ENCODE results near the gene MAFB. TPM values are rescaled to one million over a fixed set of nuclear protein-coding genes. Genes with fewer than 3 reads are reported as not detected.
"Not testable (repeated sequence)": the region's sequence is repeated elsewhere in the genome, so short reads cannot be mapped to it uniquely, and the experiment has no call there.

MAFB gene
- total RNA-seq: 19.5 TPM

DNA sequence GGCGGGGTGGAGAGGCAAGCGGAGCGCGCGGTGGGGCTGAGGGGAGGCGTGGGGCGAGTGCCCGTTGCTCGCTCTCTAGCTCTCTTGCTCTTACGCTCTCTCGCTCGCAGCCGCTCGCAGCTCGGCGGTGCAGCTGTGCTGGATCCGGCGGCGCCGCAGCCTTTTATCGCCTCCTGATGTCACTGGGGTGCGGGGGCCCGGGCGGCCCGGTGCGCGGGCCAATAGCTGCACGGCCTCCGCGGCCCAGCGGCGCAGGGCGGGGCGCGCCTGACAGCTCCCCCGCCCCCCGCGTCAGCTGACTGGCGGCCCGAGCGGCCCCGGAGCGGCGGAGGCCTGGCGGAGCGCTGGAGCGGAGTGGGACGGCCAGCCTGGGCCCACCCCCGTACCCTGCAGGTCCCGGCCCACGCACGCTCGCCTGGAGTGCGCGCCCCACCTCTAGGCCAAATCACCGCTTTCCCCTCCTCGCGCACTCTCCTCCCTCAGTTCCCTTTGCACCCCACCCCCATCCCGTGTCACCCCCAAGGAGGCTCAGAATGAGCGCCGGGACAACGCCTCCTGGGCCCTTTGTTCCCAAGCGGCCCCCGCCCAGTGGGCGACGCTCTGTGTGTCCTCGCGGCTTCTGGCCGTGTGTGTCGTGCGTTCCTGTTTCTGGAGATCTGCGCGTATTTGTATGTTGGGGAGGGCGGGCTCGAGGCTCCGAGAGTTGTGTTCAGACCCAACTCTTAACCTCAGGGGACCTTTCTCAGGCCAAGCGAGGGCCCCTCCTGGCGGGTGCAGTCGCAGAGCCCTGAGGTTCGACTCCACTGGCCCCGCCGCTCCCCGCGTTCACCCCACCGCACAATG, at the start of gene MAFB:
Gene MAFB, minus strand, starts transcription at position 137 of the 843 bp plus-strand sequence. CDS start 386 bp downstream, outside the sequence.
- DNase-seq: peak; percentile 96

DNA sequence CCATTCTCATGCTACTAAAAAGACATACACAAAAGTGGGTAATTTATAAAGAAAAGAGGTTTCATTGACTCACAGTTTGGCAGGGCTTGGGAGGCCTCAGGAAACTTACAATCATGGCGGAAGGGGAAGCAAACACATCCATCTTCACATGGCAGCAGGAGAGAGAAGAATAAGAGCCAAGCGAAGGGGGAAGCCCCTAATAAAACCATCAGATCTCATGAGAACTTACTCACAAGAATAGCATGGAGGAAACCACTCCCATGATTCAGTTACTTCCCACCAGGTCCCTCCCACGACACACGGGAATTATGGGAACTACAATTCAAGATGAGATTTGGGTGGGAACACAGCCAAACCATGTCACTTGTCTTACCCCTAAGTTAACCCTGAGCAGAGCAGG, 47.4 kb upstream of the MAFB start:
- DNase-seq: not testable (repeated sequence)

DNA sequence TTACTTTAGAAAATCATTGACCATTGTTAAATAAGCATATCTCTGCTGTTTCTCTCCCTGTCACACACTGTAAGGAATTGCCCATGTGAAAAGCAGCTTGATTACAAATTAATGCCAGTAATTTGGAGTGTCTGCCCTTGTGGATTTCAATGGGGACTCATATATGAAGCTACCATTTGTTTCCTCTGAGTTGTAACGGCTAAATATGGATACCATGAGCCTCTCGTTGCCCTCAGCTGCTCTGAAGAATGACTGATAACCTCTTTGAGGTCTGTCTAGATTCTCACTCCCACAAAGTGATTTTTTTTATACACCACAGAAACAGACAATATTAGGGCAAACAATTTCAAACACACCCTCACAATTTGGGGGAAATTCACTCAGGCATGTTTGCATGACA, 40.0 kb upstream of the MAFB start:
- no peak for DNase-seq

DNA sequence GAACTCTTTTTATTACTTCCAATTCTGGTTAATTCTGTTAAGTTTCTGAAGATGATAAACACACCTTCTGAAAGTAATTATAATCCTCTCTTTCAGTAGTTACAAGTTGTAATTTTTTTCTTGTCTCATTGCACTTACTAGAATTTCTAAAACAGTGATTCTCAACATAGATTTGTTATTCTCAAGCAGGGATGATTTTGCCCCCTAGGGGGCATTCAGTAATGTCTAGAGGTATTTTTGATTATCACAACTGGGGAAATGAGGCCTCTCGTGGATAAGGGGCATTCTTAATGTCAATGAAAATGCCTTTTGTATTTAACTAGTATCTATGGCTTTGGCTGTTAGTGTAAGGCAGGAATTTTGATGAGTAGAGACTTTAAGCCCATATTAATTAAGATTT, 39.4 kb upstream of the MAFB start:
- no peak for DNase-seq

DNA sequence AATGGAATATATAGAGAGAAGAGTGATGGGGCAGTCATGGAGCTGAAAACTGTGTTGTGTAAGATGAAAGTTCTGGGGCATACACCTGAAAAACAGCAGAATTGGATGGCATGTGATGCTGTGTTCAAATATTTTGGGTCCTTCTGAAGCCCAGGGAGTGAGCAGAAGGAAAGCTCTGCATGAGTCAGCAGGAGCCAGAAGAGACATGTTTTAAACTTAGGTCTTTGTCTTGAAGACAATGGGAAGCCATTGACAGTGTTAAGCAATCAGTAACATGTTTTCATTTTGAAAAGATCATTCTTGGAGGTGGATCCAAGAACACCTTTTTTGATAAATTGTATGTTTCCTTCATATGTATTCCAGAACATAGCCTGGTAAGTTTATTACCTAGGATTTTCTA, 38.9 kb upstream of the MAFB start:
- no peak for DNase-seq

DNA sequence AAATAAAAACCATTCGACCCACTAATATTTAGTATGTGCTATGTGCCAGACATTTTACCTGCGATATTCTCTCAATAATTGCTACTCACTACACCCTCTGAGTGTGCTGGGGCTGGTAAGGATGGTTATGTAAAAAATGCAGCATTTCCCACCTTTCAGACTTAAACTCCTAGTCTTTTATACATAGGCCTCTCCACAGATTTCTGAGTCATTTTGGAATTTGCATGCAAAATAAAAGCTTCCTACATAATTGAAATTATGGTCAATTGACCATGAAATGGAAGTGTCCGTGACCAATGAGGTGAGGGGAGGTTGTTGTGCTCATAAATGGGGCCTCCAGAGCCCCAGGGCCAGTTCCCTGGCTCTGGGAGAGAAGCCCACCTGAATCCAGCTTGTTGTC, 37.7 kb upstream of the MAFB start:
- no peak for DNase-seq

DNA sequence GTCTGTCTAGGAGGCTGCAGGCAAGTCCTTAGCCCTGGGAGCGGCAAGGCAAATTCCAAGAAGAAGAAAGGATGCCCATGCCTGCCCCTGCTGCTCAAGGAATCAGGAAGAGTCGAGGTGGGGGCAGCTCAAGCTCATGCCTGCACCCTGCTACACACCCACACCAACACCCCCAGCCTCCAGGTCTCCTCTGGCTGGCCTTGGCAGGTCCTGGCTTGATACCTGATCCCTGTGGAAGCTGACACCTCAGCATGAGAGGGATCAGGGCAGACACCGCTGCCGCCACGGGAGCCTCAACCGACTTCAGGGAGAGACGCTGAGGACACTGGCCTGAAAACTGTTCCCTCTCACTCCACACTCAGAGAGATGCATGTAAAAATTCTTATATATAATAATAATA, 35.5 kb upstream of the MAFB start:
- DNase-seq: no peak

DNA sequence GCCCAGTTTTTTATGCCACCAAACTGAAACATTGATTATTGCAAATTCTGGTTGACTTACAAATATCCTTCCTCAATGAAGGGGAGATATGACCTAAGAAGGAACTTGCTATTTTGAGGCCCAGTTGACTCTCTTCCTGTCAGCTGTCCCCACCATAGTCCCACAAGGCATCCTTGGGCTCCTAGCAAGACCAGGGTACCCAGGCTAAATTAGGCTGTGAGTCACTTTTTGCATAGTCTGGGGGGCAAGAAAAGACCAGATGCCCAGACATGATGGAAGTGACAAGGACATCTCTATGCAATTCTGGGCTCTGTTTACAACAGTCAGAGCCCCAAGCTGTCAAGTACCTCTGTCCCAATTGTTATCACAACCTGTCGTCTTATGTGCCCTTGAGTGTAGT, 31.8 kb upstream of the MAFB start:
- no peak for DNase-seq

DNA sequence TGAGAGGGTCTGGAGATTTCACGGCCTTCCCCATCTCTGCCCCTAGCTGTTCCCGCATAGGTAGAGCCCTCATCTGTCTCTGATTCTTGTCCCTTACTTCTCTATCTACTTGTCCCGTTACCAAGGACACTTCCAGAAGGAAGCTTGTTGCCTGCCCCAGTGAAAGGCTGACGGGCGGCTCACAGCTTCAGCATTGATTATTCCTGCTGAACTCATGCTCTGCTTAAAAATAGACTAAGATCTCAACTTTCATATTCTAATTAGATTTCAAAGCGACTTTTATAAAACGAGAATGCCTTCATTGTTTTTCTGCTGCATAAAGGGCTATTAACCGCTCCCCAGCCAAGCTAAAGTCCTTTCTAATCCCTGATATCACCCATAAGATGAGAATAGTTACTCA, 31.1 kb upstream of the MAFB start:
- no peak for DNase-seq

DNA sequence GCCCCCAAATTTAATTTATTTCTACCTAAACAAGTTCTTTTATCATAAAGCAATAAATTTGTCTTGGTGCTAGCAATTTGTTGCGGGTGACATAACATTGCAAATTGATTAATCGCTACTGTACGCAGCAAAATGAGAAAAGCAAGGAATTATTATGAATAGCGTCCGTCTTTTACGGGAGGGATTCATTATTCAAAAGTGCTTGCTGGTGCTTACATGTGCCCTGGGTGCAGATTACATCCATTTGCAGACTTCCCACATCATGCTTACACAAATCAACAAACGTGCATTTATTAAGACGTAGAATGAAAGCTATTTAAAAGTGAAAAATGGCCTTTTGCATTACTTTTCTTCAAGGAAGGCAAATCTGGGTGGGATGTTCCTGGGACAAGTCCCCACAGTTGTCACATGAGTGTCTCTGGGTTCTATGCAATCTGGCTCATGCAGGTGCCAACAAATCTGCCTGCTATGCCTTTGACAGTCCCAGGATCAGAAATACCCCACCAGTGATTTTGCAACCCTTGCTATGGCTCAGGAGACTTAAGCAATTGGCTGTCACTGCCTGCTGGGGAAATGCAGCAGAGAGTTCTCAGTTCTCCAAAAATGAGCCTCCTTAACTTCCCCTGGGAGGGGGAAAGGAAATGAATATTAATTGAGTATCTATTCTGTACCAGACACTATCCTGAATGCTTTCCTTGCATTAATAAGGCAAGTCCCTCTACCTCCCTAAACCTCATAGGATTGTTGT, 30.1 kb upstream of the MAFB start:
- no peak for DNase-seq

DNA sequence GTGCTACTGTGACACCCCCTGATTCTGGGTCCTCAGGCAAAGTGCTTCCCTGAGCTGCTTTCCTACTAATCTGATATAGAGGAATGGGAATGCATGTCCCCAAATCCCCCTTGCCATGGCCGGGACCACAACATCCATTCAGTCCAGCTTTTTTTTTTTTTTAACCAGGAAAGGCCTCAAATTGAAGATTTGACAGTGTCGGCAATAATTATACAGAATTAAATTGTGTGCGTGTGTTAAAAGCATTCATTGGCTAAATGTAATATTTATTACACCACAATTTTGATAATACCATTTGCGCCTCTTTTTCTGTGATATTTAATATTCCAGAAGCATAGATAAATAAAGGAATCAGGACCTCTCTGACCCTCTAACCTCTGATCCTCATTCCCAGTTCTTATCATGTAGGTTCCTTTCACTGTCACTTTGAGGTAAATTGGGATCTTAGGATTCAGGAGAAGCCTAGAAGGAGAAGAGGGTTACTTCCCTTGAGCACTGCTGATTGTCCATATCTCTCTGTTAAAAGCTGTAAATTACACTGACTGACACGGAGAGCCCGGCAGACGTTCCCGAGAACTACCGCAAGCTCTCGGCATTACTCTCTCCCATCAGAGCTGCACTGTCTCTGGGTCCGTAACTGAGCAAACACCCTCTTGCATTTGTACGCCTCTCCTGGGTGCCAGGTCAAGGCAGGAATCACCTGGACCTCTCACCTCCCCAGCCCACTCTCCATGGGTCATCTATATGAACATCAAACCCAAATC, 29.4 kb upstream of the MAFB start:
- DNase-seq: no peak

DNA sequence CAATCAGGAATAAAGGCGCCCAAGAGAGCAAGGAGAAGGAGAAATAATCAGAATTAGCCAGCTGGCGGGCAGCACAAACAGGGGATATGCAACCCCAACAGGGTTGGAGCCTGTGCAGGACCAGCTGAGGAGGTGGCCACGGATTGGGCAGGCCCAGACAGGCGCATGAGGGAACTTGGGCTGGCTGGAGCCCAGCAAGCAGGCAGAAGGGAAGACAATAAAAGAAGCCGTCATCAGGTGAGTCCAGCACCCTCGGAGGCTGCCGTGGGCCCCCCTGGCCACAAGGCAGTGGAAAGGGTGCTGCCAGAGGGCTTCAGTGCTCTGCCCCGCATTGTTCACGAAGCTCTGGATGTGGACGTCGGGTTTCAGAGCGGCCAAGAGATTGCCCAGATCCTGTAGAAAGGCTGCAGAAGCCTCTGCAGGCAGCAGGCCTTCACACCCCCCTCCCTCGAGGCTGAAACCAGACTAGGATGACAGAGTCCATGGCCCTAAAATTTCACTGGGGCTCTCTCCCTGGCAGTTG, 28.4 kb upstream of the MAFB start:
- no peak for DNase-seq

DNA sequence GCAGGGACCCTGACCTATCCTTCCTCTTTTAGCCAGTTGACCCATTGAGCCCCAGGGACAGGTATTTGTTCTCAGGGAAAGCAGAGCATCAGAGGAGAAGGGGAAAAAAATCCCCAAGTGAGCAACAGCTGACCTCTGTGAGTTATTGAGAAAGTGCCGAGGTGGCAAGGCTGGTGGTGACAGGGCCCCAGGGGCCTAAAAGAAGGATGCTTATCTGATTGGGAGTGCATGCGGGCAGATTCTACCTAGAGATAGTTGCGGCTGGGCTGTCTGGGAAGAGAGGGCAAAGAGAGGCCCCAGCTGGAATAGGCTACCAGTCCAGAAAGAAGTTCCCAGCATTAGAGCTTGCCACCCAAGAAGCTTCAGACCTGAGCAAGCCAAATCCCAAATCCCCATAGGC, 26.5 kb upstream of the MAFB start:
- DNase-seq: no peak

DNA sequence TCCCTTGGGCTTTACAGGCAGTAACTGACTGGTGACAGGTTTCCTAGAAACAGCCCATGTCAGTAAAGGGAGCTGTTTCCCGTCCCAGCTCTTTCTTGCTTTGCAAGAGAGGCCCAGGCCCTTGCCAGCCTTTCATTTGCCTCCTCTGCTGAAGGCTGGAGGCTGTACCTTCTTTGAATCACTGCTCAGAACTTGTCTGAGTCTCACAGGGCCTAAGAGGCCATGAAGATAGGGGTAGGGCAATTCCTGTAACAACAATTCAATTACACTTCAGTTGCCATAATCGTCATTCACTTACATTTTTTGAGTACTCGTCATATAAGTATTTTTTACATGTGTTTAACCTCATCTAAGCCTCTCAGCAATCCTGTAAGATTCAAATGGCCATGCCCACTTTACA, 25.9 kb upstream of the MAFB start:
- no peak for DNase-seq

DNA sequence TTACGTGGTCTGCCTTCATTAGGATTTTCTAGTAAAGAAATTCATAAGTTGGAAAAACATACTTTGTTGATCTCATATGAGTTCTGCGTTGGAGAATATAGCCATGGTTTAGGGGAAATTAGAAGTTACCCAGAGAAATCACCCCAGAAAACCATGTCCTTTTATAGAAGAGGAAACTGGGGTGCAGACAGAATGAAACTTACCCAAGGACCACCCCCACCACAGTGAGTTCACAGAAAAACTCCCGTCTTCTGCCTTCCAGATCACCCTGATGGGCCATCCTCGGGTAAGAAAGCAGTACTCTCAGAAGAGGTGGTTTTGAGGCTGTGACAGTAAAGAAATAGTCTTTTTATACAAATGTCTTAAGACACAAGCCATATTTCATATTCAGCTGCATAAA, 25.1 kb upstream of the MAFB start:
- DNase-seq: no peak

DNA sequence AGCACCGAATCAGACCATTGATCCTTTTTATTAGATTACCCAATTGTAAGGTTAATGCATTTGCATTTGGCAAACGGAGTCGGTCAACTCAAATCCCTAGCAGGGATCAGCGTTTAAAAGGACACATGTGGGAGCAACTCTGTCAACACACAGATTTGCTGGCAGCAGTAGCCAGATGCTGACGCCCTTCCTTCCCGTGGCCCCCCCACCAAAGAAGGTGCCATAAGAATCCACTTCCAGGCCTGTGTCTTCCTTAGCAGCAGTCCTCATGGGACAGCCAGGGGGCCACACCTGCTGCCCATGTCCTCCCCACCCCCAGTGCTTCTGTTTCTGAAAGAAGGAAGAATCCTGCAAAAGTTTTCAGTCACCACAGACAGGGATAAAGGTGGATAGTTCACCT, 24.5 kb upstream of the MAFB start:
- no peak for DNase-seq

DNA sequence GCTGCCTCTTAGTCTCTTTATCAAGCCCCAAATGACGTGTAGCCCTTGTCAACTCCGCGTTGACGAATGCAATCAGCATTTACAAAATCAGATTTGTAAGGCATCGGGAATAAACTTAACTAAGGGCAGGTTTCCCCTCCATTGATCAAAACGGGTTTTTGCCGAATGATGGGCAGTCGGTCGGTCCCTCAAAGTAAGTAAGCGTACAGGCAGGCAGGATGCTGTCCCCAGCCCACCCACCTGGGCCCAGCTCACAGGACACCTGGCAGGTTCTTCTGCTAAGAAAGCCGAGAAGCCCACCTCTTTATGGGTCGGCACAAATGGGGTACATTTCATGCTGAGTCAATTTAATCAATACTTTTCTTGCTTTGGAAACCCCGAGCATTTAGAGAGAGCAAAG, 22.0 kb upstream of the MAFB start:
- no peak for DNase-seq

DNA sequence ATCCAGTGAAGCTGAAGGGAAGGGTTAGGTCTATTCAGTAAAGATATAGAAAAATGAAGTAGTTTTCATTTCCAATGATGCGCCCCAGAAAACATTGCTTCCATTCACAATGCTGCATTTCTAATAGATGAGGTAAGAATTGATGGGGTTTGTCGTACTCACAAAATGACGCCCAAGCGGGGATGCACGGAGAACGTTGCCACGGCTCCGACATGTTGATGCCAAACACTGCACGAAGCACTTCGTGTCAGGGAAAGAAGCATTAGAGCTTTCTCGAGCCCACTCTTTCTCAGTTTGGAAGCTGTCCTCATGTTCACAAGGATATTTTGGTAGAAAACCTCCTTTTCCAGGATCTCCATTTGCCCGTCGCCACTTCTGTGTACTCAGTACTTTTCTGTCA, 21.6 kb upstream of the MAFB start:
- DNase-seq: no peak

DNA sequence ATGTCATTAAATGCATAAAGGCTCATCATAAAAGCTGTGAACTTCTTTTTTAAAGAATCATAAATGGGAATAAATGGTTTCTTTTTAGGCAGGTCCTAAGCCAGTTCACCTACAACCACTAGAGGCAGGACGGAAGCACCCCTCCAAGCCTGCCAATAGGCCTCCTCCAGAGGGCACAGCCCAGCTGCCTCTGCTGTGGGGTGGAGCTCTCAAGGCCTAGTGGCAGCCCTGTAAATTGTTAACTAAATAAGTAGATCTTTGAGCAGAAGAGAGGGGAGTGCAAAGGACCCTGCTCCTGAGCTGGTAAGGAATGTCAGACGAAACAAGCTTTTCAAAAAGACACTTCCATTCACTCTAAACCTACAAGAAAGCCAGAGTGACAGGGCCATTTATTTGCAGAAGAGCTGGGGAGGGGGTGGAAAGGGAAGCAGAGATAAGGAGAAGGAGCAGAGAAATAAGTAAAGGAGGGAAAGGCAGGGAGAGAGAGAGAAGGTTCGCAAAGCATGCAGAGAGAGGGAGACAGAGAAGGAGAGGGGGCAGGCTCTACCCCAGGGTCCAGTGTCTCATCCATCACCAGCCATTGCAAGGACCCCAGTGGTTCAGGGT, 18.0 kb upstream of the MAFB start:
- DNase-seq: no peak

DNA sequence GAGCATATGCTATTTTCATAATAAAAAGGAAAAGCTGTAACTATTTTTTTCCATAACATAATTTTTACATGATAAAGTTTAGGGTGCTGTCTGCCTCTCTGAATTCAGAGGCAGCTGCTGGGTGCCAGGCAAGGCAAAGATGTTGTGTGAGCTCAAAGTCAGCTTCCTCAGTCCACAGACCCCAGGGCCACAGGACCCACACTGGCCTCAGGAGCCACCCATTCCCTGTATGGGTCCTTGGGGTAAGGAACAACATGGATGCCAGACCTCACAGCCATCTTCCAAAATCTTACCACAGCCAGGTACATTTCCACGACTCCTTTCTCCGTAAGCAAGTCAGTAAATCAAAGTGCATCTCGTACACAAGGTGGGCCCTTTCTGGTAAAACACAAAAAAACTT, 16.4 kb upstream of the MAFB start:
- no peak for DNase-seq

DNA sequence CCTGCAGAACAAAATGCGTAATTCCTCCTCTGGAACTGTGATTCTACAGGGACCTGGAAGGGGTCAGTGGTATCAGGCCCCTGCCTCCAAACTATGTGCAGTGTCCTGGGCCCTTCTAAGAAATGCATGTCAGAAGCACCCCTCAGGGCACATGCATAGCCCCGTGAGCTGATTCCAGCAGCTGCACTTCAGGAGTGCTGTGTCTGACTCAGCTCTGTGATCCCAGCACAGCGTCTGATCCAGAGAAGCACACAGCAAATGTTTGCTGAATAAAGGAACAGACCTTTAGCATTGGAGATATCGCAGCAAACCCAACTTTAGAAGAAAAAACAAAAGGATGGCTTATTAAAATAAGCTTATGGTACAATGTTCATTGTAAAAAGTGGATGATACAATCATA, 15.8 kb upstream of the MAFB start:
- no peak for DNase-seq

DNA sequence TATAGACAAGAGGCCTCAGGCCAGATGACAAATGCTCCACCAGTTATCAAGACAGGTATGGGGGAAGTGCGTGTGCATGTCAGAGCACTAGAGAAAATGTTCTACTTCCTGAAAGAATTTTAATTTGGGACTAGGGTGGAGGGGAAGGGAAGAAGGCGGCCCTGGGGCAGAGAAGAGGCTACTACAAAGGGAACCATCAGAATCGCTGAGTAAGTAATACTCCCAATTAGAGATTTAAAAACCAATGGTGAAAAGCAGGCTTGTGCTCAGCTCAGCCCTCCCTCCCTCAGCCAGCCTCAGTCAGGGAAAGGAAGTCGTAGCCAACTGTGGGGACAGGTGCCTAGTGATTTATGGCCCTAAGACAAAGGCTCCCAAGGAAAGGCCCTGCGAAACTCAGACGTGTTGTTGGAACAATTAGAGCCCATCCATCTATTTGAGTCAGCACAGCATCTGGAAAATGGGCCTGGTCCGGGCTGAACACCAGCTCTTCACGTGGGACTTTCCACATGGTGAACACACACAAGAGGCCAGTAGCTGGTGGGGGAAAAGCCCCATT, 15.0 kb upstream of the MAFB start:
- DNase-seq: no peak
